GM12892 (cell line): ENCODE data around the gene NEK10.
"Not testable (repeated sequence)": the region's sequence is repeated elsewhere in the genome, so short reads cannot be mapped to it uniquely, and the experiment has no call there.

Source experiments
- DNase-seq: peaks from one replicate; pipeline ENCODE4 v3.0.0; 2011; ENCODE audit not compliant: insufficient read length
- FAIRE-seq: peaks from 2 replicates; lab custom pipeline; 2011; peaks lifted over from hg19 to GRCh38; lab: Jason Lieb, UNC
- POLR2A ChIP-seq: IDR thresholded peaks from 2 replicates; pipeline ENCODE4 v1.6.1; 2011; ENCODE audit warnings: low read depth, low read length, control low read depth
- POLR2AphosphoS5 ChIP-seq: IDR thresholded peaks from 2 replicates; pipeline ENCODE4 v1.6.1; 2011; ENCODE audit warnings: low read depth, low read length, control low read depth
- TAF1 ChIP-seq: IDR thresholded peaks from 2 replicates; pipeline ENCODE4 v1.6.1; 2011; ENCODE audit warnings: low read depth, mild to moderate bottlenecking, control low read depth, low read length, borderline replicate concordance

The NEK10 gene

GRCh38 chr3:27325419-27325818 is 43.8 kb downstream of the NEK10 start:
- no peak for DNase-seq
- TF ChIP-seq TAF1, result no peak
- TF ChIP-seq POLR2A, result no peak
- no peak for TF ChIP-seq POLR2AphosphoS5

GRCh38 chr3:27324686-27325085 is 44.5 kb downstream of the NEK10 start:
- FAIRE-seq, result no peak
- DNase-seq, result no peak
- TF ChIP-seq POLR2AphosphoS5 (no peak), POLR2A (no peak), TAF1 (no peak)

More at GRCh38 chr3:27325419-27325818, 43.8 kb downstream of the NEK10 start:
- FAIRE-seq, result no peak

- DNase-seq, result no peak
- TF ChIP-seq TAF1, result no peak
- no peak for TF ChIP-seq POLR2A
- no peak for TF ChIP-seq POLR2AphosphoS5
- no peak for FAIRE-seq
Observed at GRCh38 chr3:27323087-27323570, 46.1 kb downstream of the NEK10 start.

GRCh38 chr3:27322634-27323033 is 46.5 kb downstream of the NEK10 start:
- TF ChIP-seq TAF1, result no peak
- no peak for TF ChIP-seq POLR2A
- no peak for TF ChIP-seq POLR2AphosphoS5
- DNase-seq, result no peak
- no peak for FAIRE-seq

GRCh38 chr3:27319847-27320526 is 49.2 kb downstream of the NEK10 start:
- FAIRE-seq (peak; percentile 14), DNase-seq (no peak)
- no peak for TF ChIP-seq POLR2A
- TF ChIP-seq POLR2AphosphoS5, result no peak
- TF ChIP-seq TAF1, result no peak

GRCh38 chr3:27319304-27319703 is 49.9 kb downstream of the NEK10 start:
- DNase-seq (no peak), FAIRE-seq (no peak)
- TF ChIP-seq POLR2AphosphoS5, result no peak
- TF ChIP-seq POLR2A, result no peak
- TF ChIP-seq TAF1, result no peak

GRCh38 chr3:27317096-27317495 is 52.1 kb downstream of the NEK10 start:
- FAIRE-seq, result no peak
- TF ChIP-seq POLR2A, result no peak
- no peak for TF ChIP-seq POLR2AphosphoS5
- no peak for TF ChIP-seq TAF1
- DNase-seq, result no peak

GRCh38 chr3:27315003-27315402 is 54.2 kb downstream of the NEK10 start:
- no peak for TF ChIP-seq POLR2A
- no peak for DNase-seq
- FAIRE-seq, result no peak

GRCh38 chr3:27312044-27312668 is 57.0 kb downstream of the NEK10 start:
- FAIRE-seq, result peak; percentile 84
- peak; percentile 13 for DNase-seq
- no peak for TF ChIP-seq POLR2A
- TF ChIP-seq POLR2AphosphoS5, result no peak
- TF ChIP-seq TAF1, result no peak

GRCh38 chr3:27311400-27311799 is 57.8 kb downstream of the NEK10 start:
- no peak for DNase-seq
- no peak for FAIRE-seq
- no peak for TF ChIP-seq TAF1
- no peak for TF ChIP-seq POLR2AphosphoS5
- no peak for TF ChIP-seq POLR2A

GRCh38 chr3:27310688-27311087 is 58.5 kb downstream of the NEK10 start:
- TF ChIP-seq POLR2A (no peak), POLR2AphosphoS5 (no peak), TAF1 (no peak)
- DNase-seq (no peak), FAIRE-seq (no peak)

GRCh38 chr3:27307566-27307965 is 61.6 kb downstream of the NEK10 start:
- FAIRE-seq, result no peak
- no peak for TF ChIP-seq POLR2AphosphoS5
- TF ChIP-seq TAF1, result no peak
- no peak for TF ChIP-seq POLR2A
- DNase-seq, result no peak

GRCh38 chr3:27302891-27303290 is 66.3 kb downstream of the NEK10 start:
- DNase-seq, result no peak
- TF ChIP-seq POLR2A, result no peak
- TF ChIP-seq POLR2AphosphoS5, result no peak
- TF ChIP-seq TAF1, result no peak
- no peak for FAIRE-seq

GRCh38 chr3:27298981-27299380 is 70.2 kb downstream of the NEK10 start:
- DNase-seq, FAIRE-seq: not testable (repeated sequence)
